Calu3 (cell line): Measurements from ENCODE around the gene RFX7. TPM values are rescaled to one million over a fixed set of nuclear protein-coding genes. Genes with fewer than 3 reads are reported as not detected.

ENCODE experiments used
- BruUV-seq: library from RNA; stranded (reverse); fragments of 400-500 nt; replicated peaks from 2 replicates; lab custom pipeline; 2021; lab: Mats Ljungman, UMichigan
- CTCF ChIA-PET: fragments of 300-600 bp; sonication (Branson Sonifier 250); formaldehyde crosslinking; loops from one replicate; lab custom pipeline; 2022; ENCODE audit warnings: antibody characterized with exemption; lab: Charles Lee
- DNase-seq: peaks from one replicate; pipeline ENCODE4 v3.0.0; 2022
- H3K27ac Mint-ChIP-seq: one replicate; pipeline ENCODE4 v1.8.0; 2022; ENCODE audit warnings: mixed read lengths; ENCODE audit not compliant: unreplicated experiment
- H3K27me3 Mint-ChIP-seq: one replicate; pipeline ENCODE4 v1.8.0; 2022; ENCODE audit warnings: mixed read lengths; ENCODE audit not compliant: unreplicated experiment
- H3K36me3 Mint-ChIP-seq: one replicate; pipeline ENCODE4 v1.8.0; 2022; ENCODE audit warnings: mild to moderate bottlenecking, moderate library complexity, mixed read lengths; ENCODE audit not compliant: insufficient read depth, unreplicated experiment
- H3K4me1 Mint-ChIP-seq: one replicate; pipeline ENCODE4 v1.8.0; 2022; ENCODE audit warnings: mild to moderate bottlenecking, low read depth, mixed read lengths; ENCODE audit not compliant: unreplicated experiment
- H3K4me3 Mint-ChIP-seq: one replicate; pipeline ENCODE4 v1.8.0; 2022; ENCODE audit warnings: mild to moderate bottlenecking, low read depth, moderate library complexity, mixed read lengths; ENCODE audit not compliant: unreplicated experiment
- H3K9me3 Mint-ChIP-seq: one replicate; pipeline ENCODE4 v1.8.0; 2022; ENCODE audit warnings: low read depth, mixed read lengths; ENCODE audit not compliant: unreplicated experiment
- intact Hi-C: fragments of 100-400 bp; cut with micrococcal nuclease; formaldehyde crosslinking; loops from one replicate; pipeline ENCODE4 v1.10.0; 2022; ENCODE audit not compliant: unreplicated experiment
- total RNA-seq: library from RNA; stranded (reverse); gene quantifications from 2 replicates; pipeline ENCODE4 v1.2.3, GENCODE V29; 2022
- TF ChIP-seq, protein P1 (sequence below): fragments of 200-600 bp; IDR thresholded peaks from one replicate; pipeline ENCODE4 v1.8.0; 2022; ENCODE audit warnings: antibody characterized with exemption; ENCODE audit not compliant: unreplicated experiment

Gene RFX7
- total RNA-seq, 1 experiment from 2014 or later = 31.4 TPM

DNA sequence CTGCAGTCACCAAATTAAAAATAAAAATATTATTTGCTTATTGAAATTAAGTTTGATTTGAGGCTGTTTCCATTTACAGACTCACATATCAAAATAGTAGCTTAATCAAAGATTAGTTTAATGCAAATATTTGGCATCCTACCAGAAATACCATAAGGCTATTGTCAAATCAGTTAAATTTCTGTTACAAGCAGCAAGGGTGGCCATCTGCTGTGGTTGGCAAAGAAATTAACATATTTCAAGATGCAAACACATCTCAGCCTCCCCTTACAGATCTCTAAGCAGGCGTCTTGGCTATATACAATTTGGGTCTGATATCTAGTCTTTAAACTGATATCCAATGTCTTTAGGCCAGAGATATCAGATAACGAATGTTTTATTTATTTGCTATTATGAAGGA, 167.0 kb downstream of the RFX7 start:
- Mint-ChIP-seq H3K4me1 (peaks cover 5% of the 10 kb centered on the region), H3K27ac (no peak overlapping the region), H3K4me3 (no peak overlapping the region), H3K9me3 (no peaks in the 10 kb centered on the region), H3K36me3 (no peaks in the 10 kb centered on the region), H3K27me3 (no peaks in the 10 kb centered on the region)
- no TSS peak for BruUV-seq
- intact Hi-C loops = no loop called here
- no peak for DNase-seq
- TF ChIP-seq, protein P1, sequence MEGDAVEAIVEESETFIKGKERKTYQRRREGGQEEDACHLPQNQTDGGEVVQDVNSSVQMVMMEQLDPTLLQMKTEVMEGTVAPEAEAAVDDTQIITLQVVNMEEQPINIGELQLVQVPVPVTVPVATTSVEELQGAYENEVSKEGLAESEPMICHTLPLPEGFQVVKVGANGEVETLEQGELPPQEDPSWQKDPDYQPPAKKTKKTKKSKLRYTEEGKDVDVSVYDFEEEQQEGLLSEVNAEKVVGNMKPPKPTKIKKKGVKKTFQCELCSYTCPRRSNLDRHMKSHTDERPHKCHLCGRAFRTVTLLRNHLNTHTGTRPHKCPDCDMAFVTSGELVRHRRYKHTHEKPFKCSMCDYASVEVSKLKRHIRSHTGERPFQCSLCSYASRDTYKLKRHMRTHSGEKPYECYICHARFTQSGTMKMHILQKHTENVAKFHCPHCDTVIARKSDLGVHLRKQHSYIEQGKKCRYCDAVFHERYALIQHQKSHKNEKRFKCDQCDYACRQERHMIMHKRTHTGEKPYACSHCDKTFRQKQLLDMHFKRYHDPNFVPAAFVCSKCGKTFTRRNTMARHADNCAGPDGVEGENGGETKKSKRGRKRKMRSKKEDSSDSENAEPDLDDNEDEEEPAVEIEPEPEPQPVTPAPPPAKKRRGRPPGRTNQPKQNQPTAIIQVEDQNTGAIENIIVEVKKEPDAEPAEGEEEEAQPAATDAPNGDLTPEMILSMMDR = no peak
- CTCF ChIA-PET = interaction anchor here (0.6 kb wide), 1 partner anchor 121 kb away, joined by 3 read pairs; no protein-coding TSS in a partner anchor

DNA sequence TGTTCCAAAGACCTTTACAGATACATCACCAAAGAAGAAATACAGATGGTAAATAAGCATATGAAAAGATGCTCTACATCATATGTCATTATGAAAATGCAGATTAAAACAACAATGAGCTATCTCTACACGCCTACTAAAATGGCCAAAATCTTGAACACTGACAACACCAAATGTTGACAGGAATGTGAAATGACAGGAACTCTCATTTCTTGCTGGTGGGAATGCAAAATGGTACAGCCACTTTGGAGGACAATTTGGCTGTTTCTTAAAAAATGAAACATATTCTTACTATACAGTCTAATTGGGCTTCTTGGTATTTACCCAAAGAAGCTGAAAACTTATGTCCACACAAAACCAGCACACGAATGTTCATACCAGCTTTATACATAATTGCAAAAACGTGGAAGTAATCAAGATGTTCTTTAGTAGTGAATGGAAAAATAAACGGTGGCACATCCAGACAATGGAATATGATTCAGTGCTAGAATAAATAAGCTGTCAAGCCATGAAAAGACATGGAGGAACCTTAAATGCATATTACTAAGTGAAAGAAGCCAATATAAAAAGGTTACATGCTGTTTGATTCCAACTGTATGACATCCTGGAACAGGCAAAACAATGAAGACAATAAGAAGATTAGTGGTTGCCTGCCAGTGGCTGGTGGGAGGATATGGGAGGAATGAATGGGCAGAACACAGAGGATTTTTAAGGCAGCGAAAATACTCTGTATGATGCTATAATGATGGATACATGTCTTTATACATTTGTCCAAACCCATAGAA, 169.0 kb downstream of the RFX7 start:
- intact Hi-C loops = no loop called here
- TF ChIP-seq, protein P1 = no peak
- no peak for DNase-seq
- no peak overlapping the region for H3K27ac Mint-ChIP-seq
- no peaks in the 10 kb centered on the region for H3K27me3 Mint-ChIP-seq
- no peak overlapping the region for H3K4me3 Mint-ChIP-seq
- no peaks in the 10 kb centered on the region for H3K9me3 Mint-ChIP-seq
- no TSS peak for BruUV-seq
- no peaks in the 10 kb centered on the region for H3K36me3 Mint-ChIP-seq
- CTCF ChIA-PET = no interaction called here
- no peaks in the 10 kb centered on the region for H3K4me1 Mint-ChIP-seq

DNA sequence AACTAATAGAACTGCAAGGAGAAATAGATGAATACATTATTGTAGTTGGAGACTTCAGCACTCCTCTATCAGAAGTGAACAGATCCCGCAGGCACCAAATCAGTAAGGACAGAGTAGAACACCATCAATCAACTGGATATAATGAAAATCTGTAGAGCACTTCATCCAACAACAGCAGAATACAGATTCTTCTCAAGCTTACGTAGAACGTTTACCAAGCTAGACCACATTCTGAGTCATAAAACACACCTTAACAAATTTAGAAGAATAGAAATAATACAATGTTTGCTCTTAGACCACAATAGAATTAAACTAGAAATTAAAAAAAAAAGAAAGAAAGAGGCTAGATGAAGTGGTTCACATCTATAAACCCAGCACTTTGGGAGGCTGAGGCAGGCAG, 179.5 kb downstream of the RFX7 start:
- Mint-ChIP-seq H3K4me3 (no peak overlapping the region), H3K9me3 (no peaks in the 10 kb centered on the region), H3K27ac (no peak overlapping the region), H3K27me3 (no peaks in the 10 kb centered on the region), H3K4me1 (peaks cover 37% of the 10 kb centered on the region), H3K36me3 (no peaks in the 10 kb centered on the region)
- no TSS peak for BruUV-seq
- CTCF ChIA-PET = interaction anchor here (2.0 kb wide), 1 partner anchor 25 kb away, joined by 6 read pairs; no protein-coding TSS in a partner anchor
- intact Hi-C loops = no loop called here
- TF ChIP-seq, protein P1 = no peak
- DNase-seq = no peak

DNA sequence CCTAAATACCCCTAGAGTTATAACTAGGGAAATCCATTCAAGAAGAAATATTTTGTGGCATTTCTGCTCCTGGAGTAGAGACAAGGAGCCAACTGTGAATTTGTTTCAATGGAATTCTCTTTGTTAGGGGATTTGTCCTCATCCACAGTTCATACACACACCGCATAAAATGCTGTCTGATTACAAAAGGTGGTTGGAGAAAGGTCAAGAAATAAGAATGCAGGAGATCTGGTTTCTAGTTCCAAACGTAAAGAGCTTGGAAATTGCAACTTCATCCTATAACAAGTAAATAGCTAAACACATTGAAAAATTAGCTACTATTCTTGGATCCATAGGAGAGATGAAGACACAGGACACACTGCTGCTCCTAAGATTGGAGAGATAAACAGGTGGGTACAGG, 184.0 kb downstream of the RFX7 start:
- peak overlapping the region; percentile 36 for H3K27ac Mint-ChIP-seq
- H3K36me3 Mint-ChIP-seq = no peaks in the 10 kb centered on the region
- H3K9me3 Mint-ChIP-seq = no peaks in the 10 kb centered on the region
- TF ChIP-seq, protein P1 = no peak
- no TSS peak for BruUV-seq
- no peak for DNase-seq
- intact Hi-C loops = no loop called here
- H3K4me1 Mint-ChIP-seq = peaks cover 41% of the 10 kb centered on the region
- no peak overlapping the region for H3K4me3 Mint-ChIP-seq
- CTCF ChIA-PET = interaction anchor here (0.9 kb wide), 1 partner anchor 142 kb away, joined by 3 read pairs; no protein-coding TSS in a partner anchor
- no peaks in the 10 kb centered on the region for H3K27me3 Mint-ChIP-seq
